PC-3 (cell line): ENCODE data around the gene ZNF629. TPM values are rescaled to one million over a fixed set of nuclear protein-coding genes. Genes with fewer than 3 reads are reported as not detected.

Experiments used
- ATAC-seq: fragments of 200-7000 bp; cut with Tn5 transposase; 2 replicates; pipeline ENCODE4 v1.9.1; 2020; ENCODE audit warnings: mild to moderate bottlenecking, moderate library complexity
- BruUV-seq: library from RNA; stranded (reverse); fragments of 400-500 nt; replicated peaks from 2 replicates; lab custom pipeline; 2021; lab: Mats Ljungman, UMichigan
- CTCF ChIA-PET: fragments of 300-600 bp; sonication (Branson Sonifier 250); formaldehyde crosslinking; loops from one replicate; lab custom pipeline; 2022; ENCODE audit warnings: antibody characterized with exemption; lab: Charles Lee
- POLR2A ChIA-PET: fragments of 300-600 bp; sonication (Branson Sonifier 250); formaldehyde crosslinking; loops from one replicate; lab custom pipeline; 2022; ENCODE audit warnings: antibody characterized with exemption; ENCODE audit not compliant: unreplicated experiment; lab: Charles Lee
- DNase-seq: peaks from one replicate; pipeline ENCODE4 v3.0.0-alpha.2; 2015
- H2AFZ ChIP-seq: fragments of 300-600 bp; sonication (generic); 2 replicates; pipeline ENCODE4 v1.6.0; 2016; ENCODE audit warnings: antibody characterized with exemption, low read length
- H3F3A ChIP-seq: fragments of 300-600 bp; sonication (generic); one replicate; pipeline ENCODE4 v1.6.0; 2017; ENCODE audit warnings: antibody characterized with exemption, low read length, control low read depth, mild to moderate bottlenecking; ENCODE audit not compliant: unreplicated experiment
- H3K27ac ChIP-seq: fragments of 300-600 bp; sonication (generic); 2 replicates; pipeline ENCODE4 v1.5.1; 2016; ENCODE audit warnings: mild to moderate bottlenecking, low read length
- H3K27me3 ChIP-seq: fragments of 300-600 bp; sonication (generic); 2 replicates; pipeline ENCODE4 v1.6.1; 2016; ENCODE audit warnings: low read length, mixed read lengths
- H3K36me3 ChIP-seq: fragments of 300-600 bp; sonication (generic); 2 replicates; pipeline ENCODE4 v1.6.1; 2016; ENCODE audit warnings: low read depth, mixed run types, low read length, mixed read lengths
- H3K4me1 ChIP-seq: fragments of 300-600 bp; sonication (generic); 2 replicates; pipeline ENCODE4 v1.5.1; 2016; ENCODE audit warnings: low read length; ENCODE audit not compliant: insufficient read depth
- H3K4me2 ChIP-seq: fragments of 300-600 bp; sonication (generic); 2 replicates; pipeline ENCODE4 v1.6.0; 2016; ENCODE audit warnings: low read length
- H3K4me3 ChIP-seq: fragments of 300-600 bp; sonication (generic); 2 replicates; pipeline ENCODE4 v1.5.1; 2016; ENCODE audit warnings: mild to moderate bottlenecking, low read length, mixed read lengths
- H3K79me2 ChIP-seq: fragments of 300-600 bp; sonication (generic); 2 replicates; pipeline ENCODE4 v1.6.1; 2017; ENCODE audit warnings: low read length, mixed read lengths
- H3K9ac ChIP-seq: fragments of 300-600 bp; sonication (generic); 2 replicates; pipeline ENCODE4 v1.6.0; 2016; ENCODE audit warnings: mild to moderate bottlenecking, low read length
- H3K9me2 ChIP-seq: fragments of 300-600 bp; sonication (generic); replicated peaks from 2 replicates; pipeline ENCODE4 v1.6.1; 2016; ENCODE audit warnings: mixed run types, low read length, mixed read lengths
- H3K9me3 ChIP-seq: fragments of 300-600 bp; sonication (generic); 2 replicates; pipeline ENCODE4 v1.6.1; 2016; ENCODE audit warnings: low read length, mixed read lengths
- H4K20me1 ChIP-seq: fragments of 300-600 bp; sonication (generic); 2 replicates; pipeline ENCODE4 v1.6.1; 2016; ENCODE audit warnings: low read length, mixed read lengths
- EZH2 ChIP-seq: fragments of 300-600 bp; sonication (generic); IDR thresholded peaks from one replicate; pipeline ENCODE4 v1.6.1; 2017; ENCODE audit warnings: antibody characterized with exemption, mild to moderate bottlenecking, low read length; ENCODE audit not compliant: unreplicated experiment
- EZH2phosphoT487 ChIP-seq: fragments of 300-600 bp; sonication (generic); IDR thresholded peaks from 2 replicates; pipeline ENCODE4 v1.6.1; 2018; ENCODE audit warnings: mild to moderate bottlenecking, antibody characterized with exemption, low read length, borderline replicate concordance
- intact Hi-C: fragments of 100-400 bp; cut with micrococcal nuclease; formaldehyde crosslinking; loops from 2 replicates; pipeline ENCODE4 v1.9.0; 2023
- total RNA-seq: library from RNA; depleted of rRNA; stranded (reverse); fragments of >200 nt; gene quantifications from 2 replicates; pipeline ENCODE4 v1.2.3, GENCODE V29; 2014
- TF ChIP-seq, protein P1 (sequence below): fragments of 300-600 bp; sonication (generic); conservative IDR thresholded peaks from 2 replicates; pipeline ENCODE4 v1.5.1; 2017; ENCODE audit warnings: antibody characterized with exemption, low read depth, mild to moderate bottlenecking, low read length

ZNF629 gene
- total RNA-seq, 1 experiment from 2014 or later = 7.8 TPM

DNA sequence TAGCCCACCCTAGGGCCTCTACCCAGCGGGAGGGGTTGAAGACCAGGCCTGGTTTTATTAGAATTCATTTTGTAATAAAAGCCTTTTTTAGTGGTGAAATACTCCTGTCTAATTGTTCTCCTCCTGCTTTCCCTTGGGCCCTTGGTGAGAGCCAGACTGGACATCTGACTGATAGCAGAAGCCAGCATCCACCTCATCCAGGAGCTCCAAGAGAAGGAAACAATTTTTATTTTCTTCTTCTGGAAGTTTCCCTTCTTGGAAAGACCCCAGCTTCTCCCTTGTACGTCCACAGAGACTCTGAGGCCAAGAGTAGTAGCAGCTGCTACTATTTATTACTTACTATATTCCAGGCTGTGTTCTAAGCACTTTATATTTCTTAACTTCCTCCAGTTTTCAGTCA is 42.8 kb downstream of the ZNF629 start:
- Histone ChIP-seq H3K36me3 (peaks cover 6% of the 10 kb centered on the region), H3K9ac (no peak overlapping the region), H3K79me2 (peaks cover 22% of the 10 kb centered on the region), H3K4me2 (no peak overlapping the region), H3K9me2 (no peaks in the 10 kb centered on the region), H3K27ac (no peak overlapping the region), H4K20me1 (no peaks in the 10 kb centered on the region), H3F3A (peaks cover 15% of the 10 kb centered on the region), H3K9me3 (no peaks in the 10 kb centered on the region), H3K4me1 (peaks cover 46% of the 10 kb centered on the region), H3K4me3 (no peak overlapping the region), H3K27me3 (no peaks in the 10 kb centered on the region), H2AFZ (no peak overlapping the region)
- ATAC-seq (no peak), DNase-seq (no peak)
- intact Hi-C loops = no loop called here
- BruUV-seq = no TSS peak
- no peak for TF ChIP-seq EZH2
- TF ChIP-seq, protein P1, sequence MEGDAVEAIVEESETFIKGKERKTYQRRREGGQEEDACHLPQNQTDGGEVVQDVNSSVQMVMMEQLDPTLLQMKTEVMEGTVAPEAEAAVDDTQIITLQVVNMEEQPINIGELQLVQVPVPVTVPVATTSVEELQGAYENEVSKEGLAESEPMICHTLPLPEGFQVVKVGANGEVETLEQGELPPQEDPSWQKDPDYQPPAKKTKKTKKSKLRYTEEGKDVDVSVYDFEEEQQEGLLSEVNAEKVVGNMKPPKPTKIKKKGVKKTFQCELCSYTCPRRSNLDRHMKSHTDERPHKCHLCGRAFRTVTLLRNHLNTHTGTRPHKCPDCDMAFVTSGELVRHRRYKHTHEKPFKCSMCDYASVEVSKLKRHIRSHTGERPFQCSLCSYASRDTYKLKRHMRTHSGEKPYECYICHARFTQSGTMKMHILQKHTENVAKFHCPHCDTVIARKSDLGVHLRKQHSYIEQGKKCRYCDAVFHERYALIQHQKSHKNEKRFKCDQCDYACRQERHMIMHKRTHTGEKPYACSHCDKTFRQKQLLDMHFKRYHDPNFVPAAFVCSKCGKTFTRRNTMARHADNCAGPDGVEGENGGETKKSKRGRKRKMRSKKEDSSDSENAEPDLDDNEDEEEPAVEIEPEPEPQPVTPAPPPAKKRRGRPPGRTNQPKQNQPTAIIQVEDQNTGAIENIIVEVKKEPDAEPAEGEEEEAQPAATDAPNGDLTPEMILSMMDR = no peak
- CTCF ChIA-PET = no interaction called here
- POLR2A ChIA-PET = no interaction called here

DNA sequence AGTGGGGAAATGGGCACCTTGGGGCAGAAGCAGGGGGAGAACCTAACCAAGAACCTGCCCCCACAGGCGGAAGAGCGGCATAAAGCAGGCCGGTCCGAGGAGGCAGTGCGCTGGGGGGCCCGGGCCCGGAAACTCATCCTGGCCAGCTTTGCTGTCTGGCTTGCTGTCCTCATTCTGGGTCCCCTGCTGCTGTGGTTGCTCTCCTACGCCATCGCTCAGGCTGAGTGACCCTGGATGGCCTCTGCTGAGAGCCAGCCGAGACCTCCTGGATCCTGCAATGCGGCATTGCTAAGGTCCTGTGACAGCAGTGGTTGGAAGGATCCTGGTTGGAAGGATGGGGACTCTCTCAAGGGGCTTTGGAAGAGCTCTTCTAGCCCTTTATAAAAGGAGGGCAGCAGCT is 43.3 kb downstream of the ZNF629 start:
- Histone ChIP-seq H3K4me1 (peaks cover 51% of the 10 kb centered on the region), H3K79me2 (peaks cover 20% of the 10 kb centered on the region), H3K9me2 (no peaks in the 10 kb centered on the region), H2AFZ (no peak overlapping the region), H4K20me1 (no peaks in the 10 kb centered on the region), H3K27ac (no peak overlapping the region), H3K36me3 (peaks cover 10% of the 10 kb centered on the region), H3K9me3 (no peaks in the 10 kb centered on the region), H3K9ac (no peak overlapping the region), H3K27me3 (no peaks in the 10 kb centered on the region), H3F3A (peaks cover 15% of the 10 kb centered on the region), H3K4me3 (no peak overlapping the region), H3K4me2 (no peak overlapping the region)
- intact Hi-C loops = no loop called here
- CTCF ChIA-PET = no interaction called here
- BruUV-seq = no TSS peak
- no peak for DNase-seq
- TF ChIP-seq EZH2phosphoT487 (no peak), EZH2 (no peak)
- TF ChIP-seq, protein P1 = no peak
- POLR2A ChIA-PET = no interaction called here
- ATAC-seq = no peak

DNA sequence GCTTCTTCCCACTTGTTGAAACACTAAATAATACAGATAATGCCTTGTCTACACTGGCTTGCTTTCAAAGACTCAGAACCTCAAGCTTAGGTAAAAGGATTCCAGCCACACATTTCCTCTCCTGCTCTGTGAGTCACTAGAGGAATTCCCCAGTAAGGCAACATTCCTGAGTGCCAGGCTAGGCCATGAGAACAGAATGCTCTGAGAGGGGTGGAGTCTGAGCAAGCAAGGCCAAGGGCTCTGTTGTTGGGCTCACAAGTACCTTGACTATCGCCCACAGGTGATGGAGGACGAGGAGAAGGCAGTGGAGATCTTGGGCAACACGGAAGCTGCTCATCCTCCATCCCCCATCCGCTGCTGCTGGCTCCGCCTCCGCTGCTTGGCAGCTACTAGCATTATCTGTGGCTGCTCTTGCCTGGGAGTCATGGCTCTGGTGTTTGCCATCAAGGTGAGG is 45.5 kb downstream of the ZNF629 start:
- TF ChIP-seq EZH2phosphoT487 = no peak
- no peak for TF ChIP-seq EZH2
- TF ChIP-seq, protein P1 = no peak
- H3K9ac ChIP-seq = peak overlapping the region; percentile 89
- H4K20me1 ChIP-seq = no peaks in the 10 kb centered on the region
- H3K79me2 ChIP-seq = peaks cover 18% of the 10 kb centered on the region
- H3F3A ChIP-seq = peaks cover 7% of the 10 kb centered on the region
- no peaks in the 10 kb centered on the region for H3K27me3 ChIP-seq
- H3K4me1 ChIP-seq = peaks cover 36% of the 10 kb centered on the region
- peak overlapping the region; percentile 68 for H3K4me3 ChIP-seq
- no peaks in the 10 kb centered on the region for H3K9me2 ChIP-seq
- no peak overlapping the region for H2AFZ ChIP-seq
- no peaks in the 10 kb centered on the region for H3K9me3 ChIP-seq
- DNase-seq (peak; percentile 95), ATAC-seq (peak; percentile 84)
- ChIA-PET CTCF (interaction anchor here (0.6 kb wide), 1 partner anchor 103 kb away, joined by 3 read pairs; no protein-coding TSS in a partner anchor), POLR2A (interaction anchor here (0.7 kb wide), 1 partner anchor 135 kb away, joined by 4 read pairs; no protein-coding TSS in a partner anchor)
- peak overlapping the region; percentile 99 for H3K27ac ChIP-seq
- no TSS peak for BruUV-seq
- peak overlapping the region; percentile 97 for H3K4me2 ChIP-seq
- peaks cover 20% of the 10 kb centered on the region for H3K36me3 ChIP-seq
- intact Hi-C loops = loop anchor here (2.0 kb wide), 2 partner anchors 21 to 73 kb away; partner anchors contain the start of genes CFAP119 and RNF40
